Muscle layer of duodenum (tissue), 2 donors: ENCODE measurements around the gene TMEM54.

ENCODE experiments used
- H3K27ac ChIP-seq: one replicate; pipeline ENCODE4 v1.7.0; 2013; ENCODE audit warnings: mild to moderate bottlenecking, low read length
- H3K27me3 ChIP-seq: one replicate; pipeline ENCODE4 v1.7.0; 2013; ENCODE audit warnings: low read depth, mild to moderate bottlenecking, control low read depth, low read length
- H3K36me3 ChIP-seq, 2 donors: one replicate each; pipeline ENCODE4 v1.7.0; 2013; ENCODE audit warnings: low read length in 2 of 2, control low read depth in 1 of 2, mild to moderate bottlenecking in 1 of 2; ENCODE audit not compliant: insufficient read depth in 2 of 2, control insufficient read depth in 1 of 2
- H3K4me1 ChIP-seq, 2 donors: one replicate each; pipeline ENCODE4 v1.7.0; 2013; ENCODE audit warnings: low read length in 2 of 2, mild to moderate bottlenecking in 2 of 2, control low read depth in 1 of 2, moderate library complexity in 1 of 2; ENCODE audit not compliant: insufficient read depth in 2 of 2, control insufficient read depth in 1 of 2
- H3K4me3 ChIP-seq, 2 donors: one replicate each; pipeline ENCODE4 v1.7.0; 2013; ENCODE audit warnings: low read length in 2 of 2, low read depth in 1 of 2, mild to moderate bottlenecking in 1 of 2
- H3K9me3 ChIP-seq, 2 donors: one replicate each; pipeline ENCODE4 v1.7.0; 2013; ENCODE audit warnings: low read length in 2 of 2, control low read depth in 1 of 2, mild to moderate bottlenecking in 1 of 2; ENCODE audit not compliant: control insufficient read depth in 1 of 2
- donor health status: healthy.

TMEM54 gene

GRCh38 chr1:32874860-32875752 is 26.1 kb downstream of the TMEM54 start:
- peaks cover 2% of the 10 kb centered on the region for H3K27me3 ChIP-seq
- no peaks in the 10 kb centered on the region for H3K9me3 ChIP-seq
- no peak overlapping the region for H3K27ac ChIP-seq
- no peak overlapping the region for H3K4me3 ChIP-seq
- peaks cover 0 to 22% of the 10 kb centered on the region in 2 donors for H3K4me1 ChIP-seq
- no peaks in the 10 kb centered on the region for H3K36me3 ChIP-seq

- Histone ChIP-seq H3K27me3 (peaks cover 10% of the 10 kb centered on the region), H3K4me1 (peaks cover 0 to 25% of the 10 kb centered on the region in 2 donors), H3K27ac (no peak overlapping the region), H3K36me3 (no peaks in the 10 kb centered on the region), H3K4me3 (no peak overlapping the region), H3K9me3 (no peaks in the 10 kb centered on the region)
Observed at GRCh38 chr1:32873484-32873883, 27.7 kb downstream of the TMEM54 start.

- Histone ChIP-seq H3K36me3 (no peaks in the 10 kb centered on the region), H3K9me3 (no peaks in the 10 kb centered on the region), H3K4me1 (peaks cover 0 to 19% of the 10 kb centered on the region in 2 donors), H3K4me3 (no peak overlapping the region), H3K27ac (no peak overlapping the region), H3K27me3 (peaks cover 10% of the 10 kb centered on the region)
Observed at GRCh38 chr1:32872192-32872460, 29.1 kb downstream of the TMEM54 start.

- Histone ChIP-seq H3K4me1 (peaks cover 0 to 19% of the 10 kb centered on the region in 2 donors), H3K36me3 (no peaks in the 10 kb centered on the region), H3K27me3 (peaks cover 10% of the 10 kb centered on the region), H3K9me3 (no peaks in the 10 kb centered on the region), H3K27ac (no peak overlapping the region), H3K4me3 (peak overlapping the region; percentile 49 to 57)
Observed at GRCh38 chr1:32871364-32872191, 29.6 kb downstream of the TMEM54 start.

- H3K4me1 ChIP-seq = peaks cover 0 to 23% of the 10 kb centered on the region in 2 donors
- no peak within 1 kb of the TSS for H3K27ac ChIP-seq
- H3K27me3 ChIP-seq = peaks cover 10% of the 10 kb centered on the region
- no peaks in the 10 kb centered on the region for H3K36me3 ChIP-seq
- H3K4me3 ChIP-seq = peak within 1 kb of the TSS; percentile 49 to 57
- H3K9me3 ChIP-seq = no peaks in the 10 kb centered on the region
Observed at GRCh38 chr1:32870615-32871363, 30.4 kb downstream of the TMEM54 start, which contains the start of gene FNDC5. FNDC5 (minus strand) TSS chr1:32870912.

GRCh38 chr1:32869923-32870614 is 31.1 kb downstream of the TMEM54 start:
- Histone ChIP-seq H3K4me1 (peaks cover 0 to 23% of the 10 kb centered on the region in 2 donors), H3K27ac (no peak overlapping the region), H3K4me3 (peak overlapping the region in 1 of 2 donors; percentile 49), H3K36me3 (no peaks in the 10 kb centered on the region), H3K9me3 (no peaks in the 10 kb centered on the region), H3K27me3 (peaks cover 10% of the 10 kb centered on the region)

GRCh38 chr1:32868806-32869455 is 32.3 kb downstream of the TMEM54 start:
- no peaks in the 10 kb centered on the region for H3K36me3 ChIP-seq
- peaks cover 0 to 23% of the 10 kb centered on the region in 2 donors for H3K4me1 ChIP-seq
- H3K4me3 ChIP-seq = no peak overlapping the region
- no peaks in the 10 kb centered on the region for H3K9me3 ChIP-seq
- H3K27me3 ChIP-seq = peaks cover 10% of the 10 kb centered on the region
- H3K27ac ChIP-seq = no peak overlapping the region

- Histone ChIP-seq H3K27me3 (peaks cover 10% of the 10 kb centered on the region), H3K4me3 (no peak overlapping the region), H3K36me3 (peaks cover 0 to 3% of the 10 kb centered on the region in 2 donors), H3K27ac (no peak overlapping the region), H3K4me1 (peaks cover 0 to 23% of the 10 kb centered on the region in 2 donors), H3K9me3 (no peaks in the 10 kb centered on the region)
Observed at GRCh38 chr1:32868085-32868484, 33.1 kb downstream of the TMEM54 start.

GRCh38 chr1:32867671-32868070 is 33.5 kb downstream of the TMEM54 start:
- H3K36me3 ChIP-seq = peaks cover 0 to 7% of the 10 kb centered on the region in 2 donors
- no peaks in the 10 kb centered on the region for H3K9me3 ChIP-seq
- no peak overlapping the region for H3K27ac ChIP-seq
- peaks cover 0 to 22% of the 10 kb centered on the region in 2 donors for H3K4me1 ChIP-seq
- H3K27me3 ChIP-seq = peaks cover 10% of the 10 kb centered on the region
- no peak overlapping the region for H3K4me3 ChIP-seq

GRCh38 chr1:32867151-32867550 is 34.0 kb downstream of the TMEM54 start:
- Histone ChIP-seq H3K36me3 (peaks cover 0 to 12% of the 10 kb centered on the region in 2 donors), H3K4me3 (no peak overlapping the region), H3K27ac (no peak overlapping the region), H3K9me3 (no peaks in the 10 kb centered on the region), H3K27me3 (peaks cover 10% of the 10 kb centered on the region), H3K4me1 (peaks cover 0 to 20% of the 10 kb centered on the region in 2 donors)
